Prostate gland (tissue), 2 donors: ENCODE results near the gene MED29.

Experiments used
- CTCF ChIP-seq, 4 experiments: fragments of 200-600 bp in 2 of 4; fragments of 450-650 bp in 2 of 4; sonication (generic) in 2 of 4; IDR thresholded peaks; 1 replicate in 3 of 4; 2 replicates in 1 of 4; pipeline ENCODE4 v1.5.1; 2016 to 2019; ENCODE audit warnings: antibody characterized with exemption in 4 of 4, mild to moderate bottlenecking in 2 of 4, moderate library complexity in 2 of 4
- POLR2A ChIP-seq: fragments of 450-650 bp; IDR thresholded peaks from one replicate; pipeline ENCODE4 v1.6.1; 2016; ENCODE audit warnings: antibody characterized with exemption, mild to moderate bottlenecking
- POLR2AphosphoS5 ChIP-seq: sonication (generic); formaldehyde crosslinking; IDR thresholded peaks from one replicate; pipeline ENCODE4 v1.6.1; 2017; ENCODE audit warnings: antibody characterized with exemption

GRCh38 chr19:39401549-39402345, 10.6 kb downstream of the MED29 start:
- TF ChIP-seq CTCF (IDR thresholded peaks at IDR 0.05) (no peak), POLR2A (no peak), POLR2AphosphoS5 (no peak)
